ENCODE data around the gene LRP2.

DNA sequence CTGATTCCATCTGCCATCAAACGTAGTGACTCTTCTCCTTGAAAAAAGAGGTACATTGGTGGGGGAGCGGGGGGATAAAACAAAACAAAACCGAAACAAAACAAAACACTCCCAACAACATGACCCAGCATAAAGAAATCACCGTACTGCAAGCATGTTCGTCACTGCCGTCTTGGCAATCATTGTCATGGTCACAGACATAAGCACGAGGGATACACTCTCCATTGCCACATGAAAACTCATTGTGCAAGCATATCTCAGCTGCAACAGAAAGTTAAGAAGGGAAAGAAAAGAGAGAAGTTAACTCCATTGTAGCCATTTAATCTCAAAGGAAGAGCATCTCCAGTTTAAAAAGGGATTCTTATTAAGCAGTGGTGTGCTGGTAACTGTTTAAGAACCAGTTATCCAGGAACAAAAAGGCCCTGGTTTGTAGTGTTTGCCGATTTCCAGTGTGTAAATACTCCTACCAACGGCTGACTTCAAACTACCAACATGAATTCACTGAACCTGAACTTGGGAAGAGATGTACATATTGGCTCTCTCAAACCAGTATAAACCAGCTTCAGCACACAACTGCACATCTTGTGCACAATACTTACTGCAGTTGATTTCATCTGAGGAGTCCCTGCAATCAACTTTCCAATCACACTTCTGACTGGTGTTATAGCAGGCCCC, 68.2 kb downstream of the LRP2 start:
- TF ChIP-seq, protein P1, sequence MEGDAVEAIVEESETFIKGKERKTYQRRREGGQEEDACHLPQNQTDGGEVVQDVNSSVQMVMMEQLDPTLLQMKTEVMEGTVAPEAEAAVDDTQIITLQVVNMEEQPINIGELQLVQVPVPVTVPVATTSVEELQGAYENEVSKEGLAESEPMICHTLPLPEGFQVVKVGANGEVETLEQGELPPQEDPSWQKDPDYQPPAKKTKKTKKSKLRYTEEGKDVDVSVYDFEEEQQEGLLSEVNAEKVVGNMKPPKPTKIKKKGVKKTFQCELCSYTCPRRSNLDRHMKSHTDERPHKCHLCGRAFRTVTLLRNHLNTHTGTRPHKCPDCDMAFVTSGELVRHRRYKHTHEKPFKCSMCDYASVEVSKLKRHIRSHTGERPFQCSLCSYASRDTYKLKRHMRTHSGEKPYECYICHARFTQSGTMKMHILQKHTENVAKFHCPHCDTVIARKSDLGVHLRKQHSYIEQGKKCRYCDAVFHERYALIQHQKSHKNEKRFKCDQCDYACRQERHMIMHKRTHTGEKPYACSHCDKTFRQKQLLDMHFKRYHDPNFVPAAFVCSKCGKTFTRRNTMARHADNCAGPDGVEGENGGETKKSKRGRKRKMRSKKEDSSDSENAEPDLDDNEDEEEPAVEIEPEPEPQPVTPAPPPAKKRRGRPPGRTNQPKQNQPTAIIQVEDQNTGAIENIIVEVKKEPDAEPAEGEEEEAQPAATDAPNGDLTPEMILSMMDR (IDR thresholded peaks at IDR 0.05): no peak
- no peak for TF ChIP-seq POLR2A (IDR thresholded peaks at IDR 0.05)
